K562 (cell line): ENCODE results near the gene KRT26. TPM values are rescaled to one million over a fixed set of nuclear protein-coding genes. Genes with fewer than 3 reads are reported as not detected.

Experiments
- ATAC-seq: fragments of 200-7000 bp; cut with Tn5 transposase; 3 replicates; pipeline ENCODE4 v1.9.1; 2020; ENCODE audit warnings: moderate library complexity
- BruUV-seq: library from RNA; stranded (reverse); fragments of 400-500 nt; replicated peaks from 2 replicates; lab custom pipeline; 2021; lab: Mats Ljungman, UMichigan
- CTCF ChIA-PET: fragments of 300-600 bp; formaldehyde crosslinking; extraction: SDS; loops from one replicate; lab custom pipeline; 2021; ENCODE audit warnings: low intra/inter-chr PET ratio; lab: Yijun Ruan, JAX
- POLR2A ChIA-PET: fragments of 300-600, 350-650 bp; sonication (Branson Sonifier 250); formaldehyde crosslinking; extraction: SDS; loops from one replicate; lab custom pipeline; 2021; ENCODE audit warnings: antibody characterized with exemption, inconsistent platforms; lab: Yijun Ruan, JAX
- DNase-seq, 4 experiments: peaks; one replicate each; pipeline versions ENCODE4 v3.0.0 to v3.0.0-alpha.2; 2011 to 2018; ENCODE audit warnings: low spot score in 3 of 4, mixed read lengths in 3 of 4; ENCODE audit errors: extremely low read depth in 1 of 4
- FAIRE-seq: peaks from 2 replicates; lab custom pipeline; 2011; peaks lifted over from hg19 to GRCh38; lab: Jason Lieb, UNC
- H2AFZ ChIP-seq: 2 replicates; pipeline ENCODE4 v1.6.0; 2011; ENCODE audit warnings: low read depth, low read length, control low read depth, inconsistent platforms
- H3K27ac ChIP-seq: fragments of 200-600 bp; 3 replicates; pipeline ENCODE4 v1.8.0; 2011; ENCODE audit warnings: low read depth, mild to moderate bottlenecking, control low read depth, inconsistent platforms, low read length, moderate library complexity, mixed read lengths; ENCODE audit errors: extremely low read depth
- H3K27me3 ChIP-seq, 2 experiments: fragments of 300-600 bp in 1 of 2; 2 replicates in 1 of 2; 3 replicates in 1 of 2; pipeline versions ENCODE4 v1.6.0 to v1.8.0; 2011; ENCODE audit warnings: inconsistent platforms in 2 of 2, low read length in 2 of 2, mild to moderate bottlenecking in 1 of 2, mixed read lengths in 1 of 2, moderate library complexity in 1 of 2; ENCODE audit not compliant: control insufficient read depth in 2 of 2, insufficient read depth in 2 of 2
- H3K36me3 ChIP-seq: fragments of 300-600 bp; 3 replicates; pipeline ENCODE4 v1.8.0; 2011; ENCODE audit warnings: mild to moderate bottlenecking, low read length, inconsistent platforms; ENCODE audit not compliant: control insufficient read depth, insufficient read depth
- H3K4me1 ChIP-seq, 2 experiments: fragments of 200-600 bp in 1 of 2; replicated peaks in 1 of 2; 2 replicates in 1 of 2; 3 replicates in 1 of 2; pipeline versions ENCODE4 v1.5.1 to v1.8.0; 2011; ENCODE audit warnings: inconsistent platforms in 2 of 2, low read length in 2 of 2, mild to moderate bottlenecking in 1 of 2, mixed read lengths in 1 of 2, moderate library complexity in 1 of 2; ENCODE audit not compliant: control insufficient read depth in 2 of 2, insufficient read depth in 2 of 2
- H3K4me2 ChIP-seq: 2 replicates; pipeline ENCODE4 v1.6.1; 2011; ENCODE audit warnings: low read length, control low read depth, inconsistent platforms, mixed read lengths; ENCODE audit not compliant: insufficient read depth
- H3K4me3 ChIP-seq: fragments of 200-600 bp; sonication (generic), shearing (Covaris generic); 2 replicates; pipeline ENCODE4 v1.5.1; 2016; ENCODE audit warnings: control low read depth, inconsistent platforms
- H3K79me2 ChIP-seq: fragments of 200-600 bp; 3 replicates; pipeline ENCODE4 v1.8.0; 2011; ENCODE audit warnings: low read length, inconsistent platforms; ENCODE audit not compliant: control insufficient read depth, insufficient read depth
- H3K9ac ChIP-seq, 2 experiments: 2 replicates each; pipeline versions ENCODE4 v1.6.0 to v1.6.1; 2011; ENCODE audit warnings: low read depth in 2 of 2, low read length in 2 of 2, control low read depth in 1 of 2, inconsistent platforms in 1 of 2, mild to moderate bottlenecking in 1 of 2, mixed read lengths in 1 of 2; ENCODE audit not compliant: insufficient read depth in 1 of 2
- H3K9me1 ChIP-seq: one replicate; pipeline ENCODE4 v1.6.0; 2011; ENCODE audit warnings: inconsistent platforms, mild to moderate bottlenecking, low read length, moderate library complexity; ENCODE audit not compliant: control insufficient read depth, insufficient read depth
- H3K9me3 ChIP-seq: replicated peaks from 2 replicates; pipeline ENCODE4 v1.5.1; 2011; ENCODE audit warnings: low read depth, low read length, inconsistent platforms; ENCODE audit not compliant: control insufficient read depth, insufficient read depth
- H4K20me1 ChIP-seq: replicated peaks from 2 replicates; pipeline ENCODE4 v1.6.1; 2011; ENCODE audit warnings: low read length, inconsistent platforms, mixed read lengths; ENCODE audit not compliant: control insufficient read depth, insufficient read depth
- CEBPB ChIP-seq: fragments of 450-650 bp; IDR thresholded peaks from 2 replicates; pipeline ENCODE4 v1.6.1; 2016; ENCODE audit warnings: missing genetic modification characterization, missing compliant biosample characterization
- CEBPG ChIP-seq, 3 experiments: fragments of 200-800 bp in 1 of 3; sonication (Bioruptor generic) in 1 of 3; sonication (generic) in 1 of 3; formaldehyde crosslinking in 1 of 3; IDR thresholded peaks in 2 of 3; conservative IDR thresholded peaks in 1 of 3; 2 replicates each; pipeline versions ENCODE4 v1.6.1 to v1.8.0; 2016 to 2022; ENCODE audit warnings: missing compliant biosample characterization in 2 of 3, missing genetic modification characterization in 2 of 3, mild to moderate bottlenecking in 1 of 3, missing genetic modification reagents in 1 of 3
- SRSF1 ChIP-seq: fragments of 200-400 bp; formaldehyde crosslinking; IDR thresholded peaks from 2 replicates; pipeline ENCODE4 v1.6.1; 2017; ENCODE audit warnings: mild to moderate bottlenecking, low read depth, low read length, moderate library complexity
- WGBS: fragments of 100-300 bp; shearing (Covaris generic); methylation state at CpG from one replicate; pipeline ENCODE4 v1.1.6; 2016; ENCODE audit warnings: low coverage, mixed read lengths; ENCODE audit not compliant: insufficient coverage; ENCODE audit errors: missing lambda C conversion rate; 5-methylcytosine and 5-hydroxymethylcytosine counted together
- in situ Hi-C: fragments of 300-500 bp; cut with MboI; formaldehyde crosslinking; loops from 4 replicates; pipeline ENCODE4 v1.15.0; 2018; ENCODE audit warnings: inconsistent platforms, mixed read lengths
- intact Hi-C: fragments of 100-400 bp; cut with micrococcal nuclease; formaldehyde crosslinking; loops from 2 replicates; pipeline ENCODE4 v1.14.2; 2022
- polyA plus RNA-seq, 8 experiments: library from polyadenylated mRNA; depleted of rRNA in 4 of 8; stranded (reverse) in 5 of 8; unstranded in 3 of 8; fragments of >200 nt; fragmentation: Nextera tagmentation in 2 of 8; fragmentation: Illumina TruSeq in 1 of 8; extraction: Ambion mirVana in 2 of 8; extraction: Trizol in 1 of 8; gene quantifications; 2 replicates each; pipeline versions ENCODE4 v1.2.1 to v1.2.3, GENCODE V29; 2011 to 2014; ENCODE audit warnings: inconsistent platforms in 1 of 8, missing spikeins in 1 of 8
- total RNA-seq, 7 experiments: library from RNA; depleted of rRNA in 6 of 7; stranded (reverse); fragments of >200 nt in 6 of 7; fragmentation: Illumina TruSeq in 2 of 7; extraction: Trizol in 2 of 7; gene quantifications; 2 replicates each; pipeline versions ENCODE4 v1.2.1 to v1.2.3, GENCODE V29; 2011 to 2021; ENCODE audit warnings: low replicate concordance in 1 of 7
- TF ChIP-seq, protein P1 (sequence below): conservative IDR thresholded peaks from 2 replicates; pipeline ENCODE4 v1.6.1; 2011; ENCODE audit warnings: low read depth, mild to moderate bottlenecking, low read length; ENCODE audit not compliant: control insufficient read depth
- TF ChIP-seq, protein P2 (sequence below): sonication (generic); IDR thresholded peaks from 2 replicates; pipeline ENCODE4 v1.6.1; 2016
- TF ChIP-seq, protein P3 (sequence below), 3 experiments: IDR thresholded peaks in 2 of 3; conservative IDR thresholded peaks in 1 of 3; 2 replicates each; pipeline ENCODE4 v1.5.1; 2011 to 2012; ENCODE audit warnings: low read length in 3 of 3, mild to moderate bottlenecking in 3 of 3, control low read depth in 2 of 3, improper control_type of control experiment in 1 of 3, inconsistent platforms in 1 of 3, low read depth in 1 of 3, mixed read lengths in 1 of 3, moderate library complexity in 1 of 3; ENCODE audit not compliant: insufficient read depth in 2 of 3

The KRT26 gene
- total and polyA plus RNA-seq, 9 of the 15 experiments (the other 6 are each of a cell fraction or from before 2014, with no cell fraction given), result not detected

DNA sequence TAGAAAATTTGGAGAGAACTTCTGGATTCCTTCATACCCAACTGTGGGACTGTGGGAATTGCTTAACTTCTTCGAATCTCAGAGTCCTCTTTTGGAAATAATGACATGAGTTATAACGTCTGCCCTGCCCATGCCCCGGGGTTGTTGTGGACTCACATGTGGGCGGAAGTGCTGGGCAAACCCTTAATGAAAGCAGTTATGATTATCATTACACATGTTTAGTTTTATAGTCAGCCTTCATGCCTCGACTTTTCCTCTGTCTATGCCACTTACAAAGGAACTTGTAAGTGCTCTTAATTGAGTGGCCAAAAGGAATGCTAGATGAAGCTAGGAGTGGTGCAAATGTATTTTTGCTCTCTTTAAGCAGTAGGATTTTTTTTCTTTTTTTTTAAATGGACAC lies 6.5 kb upstream of the KRT26 start:
- Histone ChIP-seq H4K20me1 (no peaks in the 10 kb centered on the region), H3K4me3 (no peak overlapping the region), H3K9ac (no peak overlapping the region), H3K27me3 (peaks cover 0 to 9% of the 10 kb centered on the region in 2 experiments; a peak in 2 of 5 replicates), H3K36me3 (no peaks in the 10 kb centered on the region), H3K27ac (no peak overlapping the region), H3K9me3 (no peaks in the 10 kb centered on the region), H3K4me2 (no peak overlapping the region), H2AFZ (no peak overlapping the region), H3K4me1 (peaks cover 0 to 4% of the 10 kb centered on the region in 2 experiments; a peak in 1 of 5 replicates), H3K79me2 (no peaks in the 10 kb centered on the region), H3K9me1 (no peaks in the 10 kb centered on the region)
- no peak for TF ChIP-seq SRSF1
- no peak for TF ChIP-seq CEBPB
- TF ChIP-seq, protein P1, sequence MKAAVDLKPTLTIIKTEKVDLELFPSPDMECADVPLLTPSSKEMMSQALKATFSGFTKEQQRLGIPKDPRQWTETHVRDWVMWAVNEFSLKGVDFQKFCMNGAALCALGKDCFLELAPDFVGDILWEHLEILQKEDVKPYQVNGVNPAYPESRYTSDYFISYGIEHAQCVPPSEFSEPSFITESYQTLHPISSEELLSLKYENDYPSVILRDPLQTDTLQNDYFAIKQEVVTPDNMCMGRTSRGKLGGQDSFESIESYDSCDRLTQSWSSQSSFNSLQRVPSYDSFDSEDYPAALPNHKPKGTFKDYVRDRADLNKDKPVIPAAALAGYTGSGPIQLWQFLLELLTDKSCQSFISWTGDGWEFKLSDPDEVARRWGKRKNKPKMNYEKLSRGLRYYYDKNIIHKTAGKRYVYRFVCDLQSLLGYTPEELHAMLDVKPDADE, result no peak
- TF ChIP-seq, protein P2, sequence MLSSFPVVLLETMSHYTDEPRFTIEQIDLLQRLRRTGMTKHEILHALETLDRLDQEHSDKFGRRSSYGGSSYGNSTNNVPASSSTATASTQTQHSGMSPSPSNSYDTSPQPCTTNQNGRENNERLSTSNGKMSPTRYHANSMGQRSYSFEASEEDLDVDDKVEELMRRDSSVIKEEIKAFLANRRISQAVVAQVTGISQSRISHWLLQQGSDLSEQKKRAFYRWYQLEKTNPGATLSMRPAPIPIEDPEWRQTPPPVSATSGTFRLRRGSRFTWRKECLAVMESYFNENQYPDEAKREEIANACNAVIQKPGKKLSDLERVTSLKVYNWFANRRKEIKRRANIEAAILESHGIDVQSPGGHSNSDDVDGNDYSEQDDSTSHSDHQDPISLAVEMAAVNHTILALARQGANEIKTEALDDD, result no peak
- TF ChIP-seq, protein P3, sequence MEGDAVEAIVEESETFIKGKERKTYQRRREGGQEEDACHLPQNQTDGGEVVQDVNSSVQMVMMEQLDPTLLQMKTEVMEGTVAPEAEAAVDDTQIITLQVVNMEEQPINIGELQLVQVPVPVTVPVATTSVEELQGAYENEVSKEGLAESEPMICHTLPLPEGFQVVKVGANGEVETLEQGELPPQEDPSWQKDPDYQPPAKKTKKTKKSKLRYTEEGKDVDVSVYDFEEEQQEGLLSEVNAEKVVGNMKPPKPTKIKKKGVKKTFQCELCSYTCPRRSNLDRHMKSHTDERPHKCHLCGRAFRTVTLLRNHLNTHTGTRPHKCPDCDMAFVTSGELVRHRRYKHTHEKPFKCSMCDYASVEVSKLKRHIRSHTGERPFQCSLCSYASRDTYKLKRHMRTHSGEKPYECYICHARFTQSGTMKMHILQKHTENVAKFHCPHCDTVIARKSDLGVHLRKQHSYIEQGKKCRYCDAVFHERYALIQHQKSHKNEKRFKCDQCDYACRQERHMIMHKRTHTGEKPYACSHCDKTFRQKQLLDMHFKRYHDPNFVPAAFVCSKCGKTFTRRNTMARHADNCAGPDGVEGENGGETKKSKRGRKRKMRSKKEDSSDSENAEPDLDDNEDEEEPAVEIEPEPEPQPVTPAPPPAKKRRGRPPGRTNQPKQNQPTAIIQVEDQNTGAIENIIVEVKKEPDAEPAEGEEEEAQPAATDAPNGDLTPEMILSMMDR (IDR thresholded peaks at IDR 0.05 in 2 of 3, conservative IDR thresholded peaks at IDR 0.05 in 1 of 3; ENCODE audit: insufficient read depth in 2 of 3, low read depth in 1 of 3, low read length in 3 of 3), result no peak
- no peak for TF ChIP-seq CEBPG (CRISPR knock-in tag; IDR thresholded peaks at IDR 0.05)
- TF ChIP-seq CEBPG (tag; conservative IDR thresholded peaks at IDR 0.05 in 1 of 2, IDR thresholded peaks at IDR 0.05 in 1 of 2), result no peak
- POLR2A ChIA-PET, result no interaction called here
- DNase-seq (no peak), FAIRE-seq (no peak), ATAC-seq (no peak)
- in situ Hi-C loops (no loop called here), intact Hi-C loops (no loop called here)
- CTCF ChIA-PET, result no interaction called here
- 10% methylated on average over 5 of the region's 5 CpGs for WGBS
- BruUV-seq, result no TSS peak
